HG02852 (cell line): ENCODE results near the gene SPATA31D4.

ENCODE experiments used
- ATAC-seq: cut with Tn5 transposase; IDR thresholded peaks from one replicate; pipeline ENCODE4 v1.9.1; 2021; ENCODE audit warnings: mild to moderate bottlenecking, moderate library complexity; ENCODE audit not compliant: unreplicated experiment

Gene SPATA31D4

DNA sequence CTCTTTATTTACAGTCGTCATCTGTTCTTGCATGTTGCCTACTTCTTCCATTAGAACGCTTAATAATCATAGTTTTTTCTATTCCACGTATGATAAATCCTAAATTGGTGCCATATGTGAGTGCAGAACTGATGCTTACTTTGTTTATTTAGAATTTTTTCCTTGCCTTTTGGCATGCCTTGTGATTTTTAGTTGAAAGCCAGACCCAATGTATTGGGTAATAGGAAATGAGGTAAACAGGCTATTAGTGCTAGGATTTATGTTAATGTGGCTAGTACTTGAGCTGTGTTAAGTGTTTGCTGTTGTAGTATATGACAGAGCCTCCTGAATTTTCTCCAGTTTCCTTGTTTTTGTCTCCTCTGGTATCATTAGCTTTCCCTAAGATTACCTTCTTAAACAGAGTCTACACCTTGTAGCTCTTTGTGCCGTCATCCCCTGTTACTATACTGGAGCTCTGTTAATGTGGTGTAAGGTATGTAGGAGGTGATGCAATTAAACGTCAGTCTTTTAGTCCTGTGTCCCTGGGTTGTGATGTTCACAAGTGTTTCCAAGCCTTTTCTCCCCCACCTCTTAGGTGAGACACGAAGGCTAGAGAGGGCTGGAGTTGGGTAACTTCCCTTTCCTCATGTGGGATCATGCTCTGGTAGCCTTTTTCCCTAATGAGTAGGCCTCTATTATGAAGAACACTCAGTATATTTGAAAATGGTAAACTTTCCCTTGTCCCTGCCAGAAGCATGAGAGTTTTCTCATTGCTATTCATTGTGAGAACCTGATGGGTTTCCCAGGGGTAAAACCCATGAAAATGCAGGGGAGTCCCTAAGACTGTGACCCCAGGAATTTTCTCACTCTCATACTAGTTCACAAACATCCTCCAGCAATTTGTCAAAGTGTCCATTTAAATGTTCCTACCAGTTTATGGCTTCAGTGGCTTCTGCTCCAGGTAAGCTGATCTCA is 36.3 kb downstream of the SPATA31D4 start:
- peak; percentile 66 for ATAC-seq

DNA sequence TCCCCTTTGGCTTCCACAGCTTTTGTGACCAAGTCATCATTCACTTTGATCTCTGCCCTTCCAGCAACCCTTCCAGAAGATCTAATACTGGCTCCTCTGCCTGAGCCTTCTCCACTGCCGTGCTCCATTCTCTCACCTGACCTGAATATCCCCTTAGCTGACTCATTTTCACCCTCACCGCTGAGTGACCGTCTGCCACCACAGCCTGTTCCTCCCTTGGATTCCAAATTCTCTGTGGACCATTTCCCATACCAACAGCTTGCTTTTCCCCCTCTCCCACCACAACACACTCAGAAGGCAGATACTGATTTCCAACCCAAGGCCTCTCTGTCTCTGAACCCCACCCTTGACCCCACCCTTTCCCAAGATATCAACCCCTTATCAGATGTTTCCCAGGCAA is 39.8 kb downstream of the SPATA31D4 start:
- ATAC-seq: no peak

DNA sequence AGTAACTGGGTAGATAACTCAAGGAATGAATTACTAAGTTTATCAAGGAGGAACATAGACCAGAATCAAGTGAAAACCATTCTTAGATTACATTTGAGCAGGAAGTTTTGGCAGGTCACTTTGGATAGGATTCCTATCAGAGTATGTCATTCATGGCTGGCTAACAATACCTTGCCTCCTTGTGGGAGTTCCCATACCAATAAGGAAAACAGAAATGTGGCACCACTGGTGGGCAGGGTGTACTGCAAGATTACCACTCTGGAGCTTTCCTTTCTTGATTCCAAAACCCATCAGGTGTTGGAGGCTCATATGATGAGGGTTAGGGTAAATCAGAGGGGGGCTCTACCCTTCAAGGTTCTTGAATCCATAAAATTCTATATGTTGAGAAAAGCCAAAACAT is 41.7 kb downstream of the SPATA31D4 start:
- ATAC-seq: no peak

DNA sequence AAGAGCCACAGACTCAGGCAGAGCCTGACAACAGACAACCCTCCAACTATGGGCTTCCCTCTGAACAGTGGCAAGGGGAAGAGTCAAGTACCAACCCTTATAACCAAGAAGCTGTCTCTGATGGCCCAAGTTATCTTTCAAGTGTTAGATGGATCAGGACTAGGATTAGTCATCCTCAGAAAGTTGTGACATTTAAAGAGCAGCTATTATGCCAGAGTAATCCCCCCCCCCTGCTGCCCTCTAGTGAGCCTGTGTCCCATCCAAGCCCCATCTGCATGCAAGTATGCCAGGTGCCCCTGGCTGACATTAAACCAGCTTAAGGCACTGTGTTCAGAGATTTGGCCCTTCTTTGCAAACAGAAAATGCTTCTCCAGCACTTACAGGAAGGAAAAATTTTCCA is 43.5 kb downstream of the SPATA31D4 start:
- no peak for ATAC-seq

DNA sequence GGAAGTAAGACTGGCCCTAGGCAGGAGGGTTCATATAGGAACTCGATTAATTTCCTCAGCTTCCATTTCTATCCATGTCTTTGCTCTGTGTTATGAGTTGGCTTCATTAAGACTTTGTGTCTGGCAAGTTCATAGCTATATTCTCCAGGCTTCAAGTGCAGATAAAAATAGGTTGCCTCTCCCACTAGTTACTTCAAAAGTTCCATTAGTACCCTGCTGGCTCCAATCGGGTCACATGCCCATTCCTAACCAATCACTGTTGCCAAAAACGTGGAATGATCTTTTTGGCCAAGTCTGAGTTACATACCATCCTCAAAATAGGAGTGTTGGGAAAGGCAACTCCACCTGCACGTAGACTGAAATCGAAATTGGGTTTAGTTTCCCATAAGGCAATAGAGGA is 46.5 kb downstream of the SPATA31D4 start:
- ATAC-seq: no peak

DNA sequence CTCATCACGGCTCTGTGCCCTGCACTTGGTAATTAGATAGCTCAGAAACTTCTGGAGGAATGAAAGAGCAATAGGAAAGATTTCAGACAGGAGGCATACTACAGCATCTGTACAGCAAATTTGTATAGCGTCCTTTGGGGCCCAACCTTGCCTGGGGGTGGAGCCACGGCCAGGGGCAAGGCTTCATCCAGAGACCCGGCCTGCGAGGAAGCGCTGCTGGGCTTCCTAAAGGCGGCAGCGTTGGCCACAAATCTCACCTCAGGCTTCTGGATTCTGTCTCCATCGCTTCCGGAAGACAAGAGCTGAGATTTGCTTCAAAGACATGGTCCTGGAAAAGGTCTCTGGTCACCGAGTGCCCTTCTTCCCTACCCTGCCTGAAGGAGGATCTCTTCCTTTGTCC is 48.1 kb downstream of the SPATA31D4 start:
- ATAC-seq: no peak

DNA sequence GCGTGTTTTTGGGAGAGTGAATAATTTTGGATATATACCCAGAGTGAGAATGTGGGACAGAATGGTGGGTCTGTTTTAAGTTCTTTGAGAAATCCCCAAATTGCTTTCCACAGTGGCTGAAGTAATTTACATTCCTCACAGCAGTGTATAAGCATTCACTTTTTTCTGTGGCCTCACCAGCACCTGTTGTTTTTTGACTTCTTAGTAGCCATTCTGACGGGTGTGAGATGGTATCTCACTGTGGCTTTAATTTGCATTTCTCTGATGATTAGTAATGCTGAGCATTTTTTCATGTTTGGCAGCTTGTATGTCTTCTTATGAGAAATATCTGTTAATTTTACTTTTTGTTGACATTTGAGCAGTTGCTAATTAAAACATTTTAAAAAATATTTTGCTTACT is 51.0 kb downstream of the SPATA31D4 start:
- ATAC-seq: peak; percentile 87

DNA sequence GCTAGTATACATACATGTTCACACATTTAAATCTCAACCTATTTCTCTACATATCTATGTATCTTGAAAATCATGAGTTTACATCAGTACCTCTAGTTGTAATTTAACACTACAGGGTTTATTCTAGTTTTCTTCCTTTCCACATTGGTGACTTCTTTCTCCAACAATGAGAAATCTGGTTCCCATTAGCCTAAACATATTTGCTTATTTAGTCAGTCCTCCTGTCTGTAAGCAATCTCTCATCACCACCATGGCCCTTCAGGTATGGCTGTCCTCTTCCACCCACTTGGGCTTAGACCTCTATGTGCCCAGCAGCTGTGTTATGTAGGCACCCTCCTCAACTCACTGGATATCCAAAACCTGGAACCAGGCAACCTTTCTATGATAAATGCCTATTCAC is 52.3 kb downstream of the SPATA31D4 start:
- no peak for ATAC-seq

DNA sequence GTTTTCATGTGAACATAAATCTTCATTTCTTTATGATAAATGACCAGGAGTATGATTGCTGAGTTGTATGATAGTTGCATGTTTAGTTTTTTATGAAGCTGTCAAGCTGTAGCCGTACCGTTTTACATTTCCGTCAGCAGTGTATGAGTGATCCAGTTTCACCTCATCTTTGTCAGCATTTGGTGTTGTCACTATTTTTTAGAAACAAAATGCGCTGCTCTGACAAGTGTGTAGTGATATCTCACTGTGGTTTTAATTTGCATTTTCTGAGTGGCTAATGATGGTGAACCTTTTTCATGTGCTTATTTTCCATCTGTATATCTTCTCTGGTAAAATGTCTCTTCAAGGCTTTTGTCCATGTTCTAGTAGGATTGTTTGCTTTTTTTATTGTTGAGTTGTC is 53.7 kb downstream of the SPATA31D4 start:
- ATAC-seq: no peak
